ENCODE results near the gene RPL18.
A peak's percentile ranks its signal among the peaks of the same experiment; 100 is the strongest.

RPL18 gene

GRCh38 chr19:48629599-48630295 lies 10.8 kb upstream of the RPL18 start:
- no peak for DNase-seq

DNA sequence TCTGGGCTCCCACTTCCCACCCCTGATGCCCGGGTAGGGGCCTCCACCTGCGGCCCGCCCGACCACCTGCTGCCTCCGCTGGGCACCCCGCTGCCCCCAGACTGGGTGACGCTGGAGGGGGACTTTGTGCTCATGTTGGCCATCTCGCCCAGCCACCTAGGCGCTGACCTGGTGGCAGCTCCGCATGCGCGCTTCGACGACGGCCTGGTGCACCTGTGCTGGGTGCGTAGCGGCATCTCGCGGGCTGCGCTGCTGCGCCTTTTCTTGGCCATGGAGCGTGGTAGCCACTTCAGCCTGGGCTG lies 10.3 kb upstream of the RPL18 start:
- DNase-seq = no peak

- DNase-seq = no peak
Observed at GRCh38 chr19:48628486-48629296, 9.7 kb upstream of the RPL18 start.

- no peak for DNase-seq
Observed at GRCh38 chr19:48627865-48628314, 8.9 kb upstream of the RPL18 start.

DNA sequence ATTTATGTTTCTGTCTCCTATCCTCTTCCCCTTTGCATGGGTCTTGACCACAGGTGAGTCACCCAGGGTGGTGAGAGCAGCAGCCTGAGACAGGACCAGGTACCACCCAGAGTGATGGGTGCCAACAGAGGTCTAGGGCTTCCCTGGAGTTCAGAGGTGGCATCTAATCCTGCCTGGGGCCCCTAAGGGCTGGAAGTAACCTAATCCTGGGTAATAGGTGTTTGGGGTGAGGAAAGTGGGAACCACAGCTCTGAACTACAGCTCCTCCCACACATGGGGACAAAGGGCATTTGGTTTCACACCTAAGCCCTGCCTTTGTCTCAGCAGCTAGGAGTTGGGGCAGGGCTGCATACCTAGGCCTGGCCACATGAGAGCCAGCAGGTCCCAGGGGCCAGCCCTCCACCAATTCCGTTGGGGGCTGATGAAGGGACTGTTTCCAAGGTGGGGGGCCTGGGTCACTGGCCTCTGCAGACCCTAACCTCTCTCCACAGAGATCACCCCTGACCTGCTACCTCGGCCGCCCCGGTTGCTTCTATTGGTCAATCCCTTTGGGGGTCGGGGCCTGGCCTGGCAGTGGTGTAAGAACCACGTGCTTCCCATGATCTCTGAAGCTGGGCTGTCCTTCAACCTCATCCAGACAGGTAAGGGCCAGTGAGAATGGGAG lies 8.4 kb upstream of the RPL18 start:
- DNase-seq = no peak

DNA sequence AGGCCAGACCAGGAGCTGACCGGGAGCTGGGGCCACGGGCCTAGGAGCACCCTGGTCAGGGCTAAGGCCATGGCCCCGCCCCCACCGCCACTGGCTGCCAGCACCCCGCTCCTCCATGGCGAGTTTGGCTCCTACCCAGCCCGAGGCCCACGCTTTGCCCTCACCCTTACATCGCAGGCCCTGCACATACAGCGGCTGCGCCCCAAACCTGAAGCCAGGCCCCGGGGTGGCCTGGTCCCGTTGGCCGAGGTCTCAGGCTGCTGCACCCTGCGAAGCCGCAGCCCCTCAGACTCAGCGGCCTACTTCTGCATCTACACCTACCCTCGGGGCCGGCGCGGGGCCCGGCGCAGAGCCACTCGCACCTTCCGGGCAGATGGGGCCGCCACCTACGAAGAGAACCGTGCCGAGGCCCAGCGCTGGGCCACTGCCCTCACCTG lies 6.9 kb upstream of the RPL18 start:
- no peak for DNase-seq

DNA sequence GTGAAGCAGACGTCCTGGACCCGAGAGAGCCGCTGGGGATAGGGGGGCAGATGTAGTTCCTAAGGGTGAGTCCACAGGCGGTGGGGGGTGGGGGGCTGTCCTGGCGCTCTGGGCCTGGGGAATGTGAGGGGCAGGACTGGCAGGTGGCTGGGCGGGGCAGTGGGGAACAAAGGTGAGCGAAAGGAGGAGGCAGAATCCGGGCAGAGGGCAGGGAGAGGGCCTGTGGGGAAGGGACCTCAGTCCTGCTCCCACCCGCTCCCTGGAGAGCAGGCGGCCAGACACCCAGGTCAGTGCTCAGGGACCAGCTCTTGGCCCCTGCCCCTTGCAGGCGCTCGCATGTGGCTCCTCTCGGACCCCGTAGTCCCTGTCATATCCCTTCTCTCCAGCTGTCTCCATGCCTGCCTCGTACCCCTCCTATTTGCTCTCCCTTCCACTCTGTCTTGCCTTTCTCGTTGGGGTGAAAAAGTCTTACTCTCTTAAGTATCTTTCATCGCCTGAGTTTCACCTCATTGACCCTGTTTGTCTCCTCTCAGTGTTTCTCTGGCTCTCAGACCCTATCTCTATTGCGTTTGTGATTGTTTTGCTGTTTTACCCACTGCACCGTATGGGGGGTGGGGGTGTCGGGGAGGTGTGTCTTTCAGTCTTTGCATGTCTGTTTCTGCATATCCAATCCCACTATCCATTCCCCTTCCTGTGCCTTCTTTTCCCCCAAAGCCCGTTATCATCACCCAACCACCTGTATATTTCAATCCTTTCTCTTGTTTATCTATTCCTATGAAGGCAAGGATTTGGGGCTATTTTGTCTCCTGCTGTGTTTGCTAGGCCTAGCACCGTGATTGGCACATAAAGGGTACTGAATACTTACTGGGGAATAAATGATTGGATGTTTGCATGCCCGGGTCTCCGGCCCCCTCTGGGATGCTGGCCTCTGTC lies 6.1 kb upstream of the RPL18 start:
- DNase-seq = no peak

- DNase-seq = peak; percentile 98
Observed at GRCh38 chr19:48624067-48624594, 5.2 kb upstream of the RPL18 start.

GRCh38 chr19:48623556-48624066 lies 4.6 kb upstream of the RPL18 start:
- no peak for DNase-seq

- no peak for DNase-seq
Observed at GRCh38 chr19:48619692-48620585, 961 bp upstream of the RPL18 start.

GRCh38 chr19:48618278-48618915 lies 581 bp downstream of the RPL18 start:
- DNase-seq = no peak

DNA sequence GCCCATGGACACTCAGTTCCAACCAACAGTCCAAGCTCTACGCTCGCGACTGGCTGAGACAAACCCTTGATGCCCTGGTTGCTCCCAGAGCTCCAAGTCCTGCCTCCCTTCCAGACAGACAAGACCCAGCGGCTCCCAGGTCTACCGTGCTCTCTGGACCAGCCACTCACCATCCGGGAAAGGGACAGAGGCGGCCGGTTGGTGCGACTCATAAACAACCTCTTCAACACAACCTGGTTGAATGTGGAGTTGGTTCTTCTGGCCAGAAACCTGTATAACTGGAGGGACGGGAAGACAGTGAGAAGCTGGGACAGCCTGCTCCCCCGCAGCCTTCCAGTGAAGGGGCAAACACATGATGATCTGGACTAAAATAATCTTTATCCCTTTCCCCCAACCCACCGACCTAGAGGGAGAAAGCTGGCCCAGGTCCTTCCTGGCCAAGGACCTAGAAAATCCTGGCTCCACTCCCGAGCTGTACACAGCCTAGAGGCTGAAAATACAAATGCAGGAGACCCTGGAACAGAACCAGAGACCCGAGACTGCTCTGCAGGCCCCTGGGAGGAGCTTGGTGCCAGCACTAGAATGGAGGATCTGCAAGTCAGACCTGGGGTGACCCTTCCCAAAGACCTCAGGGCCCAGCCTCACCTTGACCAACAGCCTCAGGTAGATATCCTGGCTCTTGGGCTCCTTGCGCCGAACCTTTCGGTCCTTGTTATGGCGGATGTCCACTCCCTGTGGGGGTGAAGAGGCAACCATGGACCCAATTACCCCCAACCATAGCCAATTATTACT lies 1.6 kb downstream of the RPL18 start:
- no peak for DNase-seq

DNA sequence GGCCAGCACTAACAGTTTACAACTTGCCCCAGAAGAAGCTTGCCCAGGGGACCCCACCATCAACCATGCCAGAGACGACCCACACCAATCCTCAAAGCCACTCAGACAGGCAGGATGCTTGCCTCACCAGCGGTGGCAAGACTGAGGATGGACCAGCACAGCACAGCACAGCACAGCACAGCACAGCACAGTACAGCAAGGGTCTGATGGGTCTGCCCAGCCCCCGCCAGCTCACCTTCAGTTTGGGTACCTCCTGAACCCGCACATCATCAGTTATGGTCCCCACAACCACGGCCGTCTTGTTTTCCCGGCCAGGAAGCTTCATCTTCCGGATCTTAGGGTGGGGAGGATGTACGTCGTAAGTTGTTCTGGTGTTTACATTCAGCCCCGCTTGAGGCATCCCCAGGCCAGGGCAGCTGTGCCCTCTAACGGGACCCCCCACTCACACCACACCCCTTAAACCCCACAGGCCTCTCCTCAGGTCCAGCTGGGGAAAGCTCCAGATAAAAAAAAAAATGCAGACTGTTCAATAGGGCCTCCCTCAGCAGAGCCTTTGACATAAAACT lies 2.4 kb downstream of the RPL18 start:
- no peak for DNase-seq

DNA sequence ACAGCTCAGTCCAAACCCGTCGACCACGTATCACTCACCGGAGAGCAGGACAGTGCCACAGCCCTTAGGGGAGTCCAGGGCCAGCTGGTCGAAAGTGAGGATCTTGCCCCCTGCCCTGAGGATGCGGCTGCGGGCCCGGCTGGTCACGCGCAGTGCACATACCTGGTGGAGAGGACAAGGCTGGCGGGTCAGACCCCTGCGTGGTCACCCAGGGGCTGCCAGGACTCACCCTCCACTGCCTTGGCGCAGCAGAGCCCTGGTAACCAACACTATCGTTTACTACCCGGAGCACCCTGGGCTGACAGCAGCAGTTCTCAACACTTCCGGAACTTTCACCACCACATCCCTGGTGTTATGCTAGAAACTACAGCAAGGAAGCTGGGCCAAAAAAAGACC lies 2.9 kb downstream of the RPL18 start:
- DNase-seq = no peak

- DNase-seq = no peak
Observed at GRCh38 chr19:48615231-48616040, 3.5 kb downstream of the RPL18 start.

DNA sequence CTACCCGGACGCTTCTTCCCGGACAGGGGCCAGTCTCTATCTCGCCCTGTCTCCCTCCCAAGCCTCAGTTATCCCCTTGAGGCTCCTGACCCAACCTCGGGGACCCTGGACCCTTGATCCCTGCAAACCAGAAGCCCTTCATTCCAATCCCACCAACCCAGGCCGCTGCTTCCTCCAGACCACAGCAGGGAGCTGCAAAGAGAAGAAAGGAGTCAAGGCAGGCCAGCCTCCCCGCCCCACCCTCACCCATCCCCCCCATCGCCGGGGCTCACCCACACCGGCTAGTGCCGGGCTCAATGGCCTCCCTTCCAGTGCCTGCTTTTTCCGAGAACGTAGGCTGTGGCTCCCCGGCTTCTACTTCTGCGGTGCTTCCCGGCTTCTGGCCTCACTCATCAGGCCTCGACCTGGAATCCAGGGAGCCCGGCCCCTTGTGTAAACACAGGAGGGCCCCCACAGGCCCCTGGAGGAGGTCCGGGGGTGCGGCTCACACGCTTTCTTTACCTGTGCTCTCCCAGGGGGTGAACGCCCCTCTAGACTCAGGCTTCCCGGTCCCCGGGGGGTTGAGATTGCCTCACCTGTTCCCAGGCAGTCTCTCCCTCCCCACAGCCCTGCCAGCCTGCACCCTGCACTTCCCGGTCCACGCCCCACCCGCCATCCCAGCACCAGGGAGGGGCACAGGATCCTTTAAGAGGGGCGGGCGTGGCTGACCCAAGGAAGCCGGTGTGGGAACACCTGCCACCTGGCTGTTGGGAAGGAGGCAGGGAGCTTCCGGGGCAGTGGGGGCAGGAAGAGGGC lies 4.3 kb downstream of the RPL18 start, which contains the start of gene FAM83E:
TSS of gene FAM83E (minus strand) at position 641 of the 795 bp plus-strand sequence. CDS start 1,704 bp downstream, outside the sequence.
- no peak for DNase-seq

DNA sequence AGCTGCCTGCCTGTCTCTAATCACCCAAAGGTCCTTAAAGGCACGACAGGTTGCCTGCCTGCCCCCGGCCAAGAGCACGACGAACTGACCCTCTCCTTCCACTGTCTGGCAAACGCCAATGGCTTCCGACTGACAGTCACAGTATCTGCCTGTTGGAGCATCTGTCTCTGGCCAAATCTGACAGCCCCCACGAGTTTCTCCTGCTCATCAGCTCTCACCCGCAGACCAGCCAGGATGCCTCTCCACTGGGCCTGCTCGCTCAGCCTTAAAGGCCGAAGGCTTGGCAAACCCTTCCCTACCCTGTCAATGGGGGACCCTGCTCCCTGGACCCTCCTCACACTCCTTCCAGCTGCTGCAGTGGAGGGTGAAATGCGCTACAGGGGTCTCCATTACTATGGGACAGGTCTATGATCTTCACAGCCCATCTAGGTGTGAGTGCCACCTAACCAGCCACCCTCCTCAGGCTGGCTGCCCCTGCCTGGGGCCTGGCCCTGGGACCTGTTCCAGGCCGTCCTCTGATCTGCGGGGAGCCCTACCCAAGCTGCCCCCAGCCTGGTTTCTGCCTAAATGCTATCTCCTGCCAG lies 5.0 kb downstream of the RPL18 start:
- DNase-seq = no peak

Data from NCI-H1694 treated with DMSO at 0.1 percent for 48 hours (cell line).